IPS-18c (cell line): ENCODE data around the gene EPG5.

Experiments used
- H3K4me3 ChIP-seq: 2 replicates; pipeline ENCODE4 v1.7.0; 2013; ENCODE audit warnings: low read depth, mild to moderate bottlenecking, low read length, moderate library complexity; ENCODE audit not compliant: insufficient read depth
- H3K9me3 ChIP-seq: one replicate; pipeline ENCODE4 v1.6.1; 2013; ENCODE audit warnings: mild to moderate bottlenecking, low read length, moderate library complexity; ENCODE audit not compliant: control insufficient read depth, insufficient read depth

Gene EPG5

GRCh38 chr18:45939236-45939635 lies 27.9 kb downstream of the EPG5 start:
- no peaks in the 10 kb centered on the region for H3K9me3 ChIP-seq
- H3K4me3 ChIP-seq, result no peak overlapping the region

- Histone ChIP-seq H3K9me3 (no peaks in the 10 kb centered on the region), H3K4me3 (no peak overlapping the region)
These were observed 28.6 kb downstream of the EPG5 start for GRCh38 chr18:45938488-45938935.

GRCh38 chr18:45935591-45936335 lies 31.4 kb downstream of the EPG5 start:
- H3K4me3 ChIP-seq, result no peak overlapping the region

GRCh38 chr18:45932708-45933107 lies 34.4 kb downstream of the EPG5 start:
- H3K4me3 ChIP-seq, result no peak overlapping the region
- H3K9me3 ChIP-seq, result no peaks in the 10 kb centered on the region

More at GRCh38 chr18:45935591-45936335, 31.4 kb downstream of the EPG5 start:
- no peaks in the 10 kb centered on the region for H3K9me3 ChIP-seq

GRCh38 chr18:45930963-45931362 lies 36.2 kb downstream of the EPG5 start:
- H3K9me3 ChIP-seq, result no peaks in the 10 kb centered on the region

GRCh38 chr18:45926691-45927090 lies 40.4 kb downstream of the EPG5 start:
- Histone ChIP-seq H3K9me3 (no peaks in the 10 kb centered on the region), H3K4me3 (no peak overlapping the region)

More at GRCh38 chr18:45930963-45931362, 36.2 kb downstream of the EPG5 start:
- no peak overlapping the region for H3K4me3 ChIP-seq

GRCh38 chr18:45926085-45926484 lies 41.0 kb downstream of the EPG5 start:
- Histone ChIP-seq H3K9me3 (no peaks in the 10 kb centered on the region), H3K4me3 (no peak overlapping the region)

- Histone ChIP-seq H3K9me3 (no peaks in the 10 kb centered on the region), H3K4me3 (no peak overlapping the region)
These were observed 44.0 kb downstream of the EPG5 start for GRCh38 chr18:45923138-45923537.

- H3K9me3 ChIP-seq, result no peaks in the 10 kb centered on the region
- H3K4me3 ChIP-seq, result no peak overlapping the region
These were observed 46.8 kb downstream of the EPG5 start for GRCh38 chr18:45920367-45920766.

- Histone ChIP-seq H3K4me3 (no peak overlapping the region), H3K9me3 (no peaks in the 10 kb centered on the region)
These were observed 50.8 kb downstream of the EPG5 start for GRCh38 chr18:45916302-45916701.

GRCh38 chr18:45913276-45913675 lies 53.9 kb downstream of the EPG5 start:
- Histone ChIP-seq H3K4me3 (no peak overlapping the region), H3K9me3 (no peaks in the 10 kb centered on the region)

GRCh38 chr18:45910405-45911023 lies 56.6 kb downstream of the EPG5 start:
- H3K9me3 ChIP-seq, result no peaks in the 10 kb centered on the region
- H3K4me3 ChIP-seq, result no peak overlapping the region

GRCh38 chr18:45901654-45902210 lies 65.4 kb downstream of the EPG5 start:
- H3K9me3 ChIP-seq, result no peaks in the 10 kb centered on the region
- no peak overlapping the region for H3K4me3 ChIP-seq

GRCh38 chr18:45900623-45901022 lies 66.5 kb downstream of the EPG5 start:
- Histone ChIP-seq H3K4me3 (no peak overlapping the region), H3K9me3 (no peaks in the 10 kb centered on the region)

GRCh38 chr18:45896991-45897390 lies 70.1 kb downstream of the EPG5 start:
- Histone ChIP-seq H3K9me3 (no peaks in the 10 kb centered on the region), H3K4me3 (no peak overlapping the region)

- no peaks in the 10 kb centered on the region for H3K9me3 ChIP-seq
These were observed 70.7 kb downstream of the EPG5 start for GRCh38 chr18:45896452-45896851.

GRCh38 chr18:45895339-45895738 lies 71.8 kb downstream of the EPG5 start:
- Histone ChIP-seq H3K4me3 (no peak overlapping the region), H3K9me3 (no peaks in the 10 kb centered on the region)

More at GRCh38 chr18:45896452-45896851, 70.7 kb downstream of the EPG5 start:
- no peak overlapping the region for H3K4me3 ChIP-seq

- no peak overlapping the region for H3K4me3 ChIP-seq
- H3K9me3 ChIP-seq, result no peaks in the 10 kb centered on the region
These were observed 72.3 kb downstream of the EPG5 start for GRCh38 chr18:45894818-45895217.
